AG04450 (cell line): Measurements from ENCODE around the gene OR10P1. TPM values are rescaled to one million over a fixed set of nuclear protein-coding genes. Genes with fewer than 3 reads are reported as not detected.

Experiments used
- CTCF ChIA-PET: fragments of 300-600, 350-600 bp; formaldehyde crosslinking; extraction: SDS; loops from one replicate; lab custom pipeline; 2022; ENCODE audit warnings: antibody characterized with exemption, inconsistent platforms; lab: Charles Lee
- POLR2A ChIA-PET: fragments of 350-600 bp; formaldehyde crosslinking; extraction: SDS; loops from one replicate; lab custom pipeline; 2021; ENCODE audit warnings: antibody characterized with exemption, inconsistent platforms; lab: Yijun Ruan, JAX
- DNase-seq: peaks from one replicate; pipeline ENCODE4 v3.0.0-alpha.2; 2011; ENCODE audit warnings: low read depth, low spot score
- H3K27ac ChIP-seq: one replicate; pipeline ENCODE4 v1.5.1; 2012; ENCODE audit warnings: low read depth, low read length, control low read depth
- H3K27me3 ChIP-seq: one replicate; pipeline ENCODE4 v1.6.0; 2012; ENCODE audit warnings: low read length; ENCODE audit not compliant: control insufficient read depth, insufficient read depth
- H3K4me3 ChIP-seq: 2 replicates; pipeline ENCODE4 v1.5.1; 2011; ENCODE audit warnings: mild to moderate bottlenecking, low read depth, low read length, control low read depth
- H3K9me3 ChIP-seq: 2 replicates; pipeline ENCODE4 v1.5.1; 2012; ENCODE audit warnings: low read length; ENCODE audit not compliant: control insufficient read depth, insufficient read depth
- CTCF ChIP-seq: IDR thresholded peaks from 2 replicates; pipeline ENCODE4 v1.5.1; 2011; ENCODE audit warnings: low read depth, low read length, control low read depth, inconsistent platforms
- polyA plus RNA-seq: library from polyadenylated mRNA; depleted of rRNA; stranded (reverse); fragments of >200 nt; gene quantifications from 2 replicates; pipeline ENCODE4 v1.2.3, GENCODE V29; 2011

OR10P1 gene
- polyA plus RNA-seq, 1 experiment, result not detected

GRCh38 chr12:55637467-55637866, 775 bp downstream of the OR10P1 start:
- no peak for DNase-seq
- CTCF ChIA-PET, result no interaction called here
- POLR2A ChIA-PET, result no interaction called here
- Histone ChIP-seq H3K27ac (no peak overlapping the region), H3K9me3 (no peaks in the 10 kb centered on the region), H3K27me3 (peaks cover 28% of the 10 kb centered on the region), H3K4me3 (no peak overlapping the region)
- TF ChIP-seq CTCF, result no peak

DNA sequence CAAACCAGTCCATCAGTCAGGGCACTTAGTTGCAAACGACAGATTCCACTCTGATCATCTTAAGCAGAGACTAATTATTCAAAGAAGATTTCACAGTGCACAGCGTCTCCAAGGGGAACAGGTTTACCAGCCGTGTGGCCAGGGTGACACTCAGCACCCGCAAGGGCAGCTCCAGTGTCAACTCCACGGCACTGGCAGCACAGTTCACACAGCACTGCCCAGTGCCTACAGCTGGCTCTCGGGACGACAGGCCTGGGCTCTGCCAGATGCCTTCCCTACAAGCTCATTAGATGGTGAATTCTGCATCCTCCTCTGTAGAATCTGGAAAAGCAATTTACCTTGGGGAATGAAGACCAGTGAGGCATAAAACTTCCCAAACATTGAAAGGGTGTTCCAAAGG, 4.9 kb downstream of the OR10P1 start:
- POLR2A ChIA-PET, result no interaction called here

GRCh38 chr12:55642267-55642666, 5.6 kb downstream of the OR10P1 start:
- Histone ChIP-seq H3K4me3 (no peak overlapping the region), H3K9me3 (peaks cover 5% of the 10 kb centered on the region; the same call in 1 of the 2 replicates), H3K27me3 (peaks cover 27% of the 10 kb centered on the region), H3K27ac (no peak overlapping the region)
- ChIA-PET CTCF (interaction anchor here (1.1 kb wide), 1 partner anchor 14 kb away, joined by 3 read pairs; no protein-coding TSS in a partner anchor), POLR2A (no interaction called here)
- TF ChIP-seq CTCF, result no peak
- DNase-seq, result no peak

More for the DNA sequence above, 4.9 kb downstream of the OR10P1 start:
- peaks cover 5% of the 10 kb centered on the region; the same call in 1 of the 2 replicates for H3K9me3 ChIP-seq
- H3K4me3 ChIP-seq, result no peak overlapping the region
- no peak for DNase-seq
- no peak for TF ChIP-seq CTCF
- CTCF ChIA-PET, result no interaction called here
- no peak overlapping the region for H3K27ac ChIP-seq
- H3K27me3 ChIP-seq, result peaks cover 34% of the 10 kb centered on the region

- Histone ChIP-seq H3K27me3 (peaks cover 27% of the 10 kb centered on the region), H3K27ac (no peak overlapping the region), H3K9me3 (peaks cover 5% of the 10 kb centered on the region; the same call in 1 of the 2 replicates), H3K4me3 (no peak overlapping the region)
- POLR2A ChIA-PET, result no interaction called here
- no peak for DNase-seq
- CTCF ChIA-PET, result interaction anchor here (1.1 kb wide), 1 partner anchor 14 kb away, joined by 3 read pairs; no protein-coding TSS in a partner anchor
- TF ChIP-seq CTCF, result no peak
Measured at GRCh38 chr12:55642669-55643068, 6.0 kb downstream of the OR10P1 start.

DNA sequence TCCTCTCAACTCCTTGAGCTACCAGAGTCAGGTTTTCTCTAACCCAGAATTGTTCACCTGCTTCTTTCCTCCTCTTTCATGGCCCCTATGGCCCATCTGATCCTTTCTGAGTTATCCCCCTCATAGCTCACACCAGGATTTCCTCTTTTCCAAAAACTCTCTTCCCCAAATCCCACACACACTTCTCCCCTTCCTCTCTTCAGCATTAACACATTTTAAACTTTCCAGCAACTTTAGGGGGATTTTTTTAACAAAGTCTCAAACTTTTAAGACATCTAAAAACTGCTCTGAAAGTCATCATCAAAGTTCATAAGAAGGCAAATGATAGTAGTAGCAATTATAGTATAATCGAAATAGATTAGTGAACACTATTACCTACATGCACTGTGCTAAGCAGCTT, 7.9 kb downstream of the OR10P1 start:
- ChIA-PET POLR2A (no interaction called here), CTCF (interaction anchor here (1.3 to 4.3 kb wide), 3 partner anchors 9 to 13 kb away, joined by 4 to 44 read pairs (median 5); no protein-coding TSS in a partner anchor)
- DNase-seq, result no peak
- H3K27ac ChIP-seq, result no peak overlapping the region
- H3K9me3 ChIP-seq, result peaks cover 5% of the 10 kb centered on the region; the same call in 1 of the 2 replicates
- no peak overlapping the region for H3K4me3 ChIP-seq
- H3K27me3 ChIP-seq, result peaks cover 23% of the 10 kb centered on the region
- no peak for TF ChIP-seq CTCF
